Stimulated activated CD8-positive, alpha-beta memory T cell treated with anti-CD3 and anti-CD28 coated beads, Interleukin-4, amount 100 ng/mL, for 4 hours (primary cell): Measurements from ENCODE around the gene PPARD.
A peak's percentile ranks its signal among the peaks of the same experiment; 100 is the strongest.
"Not testable (repeated sequence)": the region's sequence is repeated elsewhere in the genome, so short reads cannot be mapped to it uniquely, and the experiment has no call there.

Source experiments
- DNase-seq, 2 donors: peaks; one replicate each; pipeline ENCODE4 v3.0.0-alpha.2; 2020; ENCODE audit warnings: low read depth in 2 of 2, low spot score in 1 of 2

Gene PPARD

DNA sequence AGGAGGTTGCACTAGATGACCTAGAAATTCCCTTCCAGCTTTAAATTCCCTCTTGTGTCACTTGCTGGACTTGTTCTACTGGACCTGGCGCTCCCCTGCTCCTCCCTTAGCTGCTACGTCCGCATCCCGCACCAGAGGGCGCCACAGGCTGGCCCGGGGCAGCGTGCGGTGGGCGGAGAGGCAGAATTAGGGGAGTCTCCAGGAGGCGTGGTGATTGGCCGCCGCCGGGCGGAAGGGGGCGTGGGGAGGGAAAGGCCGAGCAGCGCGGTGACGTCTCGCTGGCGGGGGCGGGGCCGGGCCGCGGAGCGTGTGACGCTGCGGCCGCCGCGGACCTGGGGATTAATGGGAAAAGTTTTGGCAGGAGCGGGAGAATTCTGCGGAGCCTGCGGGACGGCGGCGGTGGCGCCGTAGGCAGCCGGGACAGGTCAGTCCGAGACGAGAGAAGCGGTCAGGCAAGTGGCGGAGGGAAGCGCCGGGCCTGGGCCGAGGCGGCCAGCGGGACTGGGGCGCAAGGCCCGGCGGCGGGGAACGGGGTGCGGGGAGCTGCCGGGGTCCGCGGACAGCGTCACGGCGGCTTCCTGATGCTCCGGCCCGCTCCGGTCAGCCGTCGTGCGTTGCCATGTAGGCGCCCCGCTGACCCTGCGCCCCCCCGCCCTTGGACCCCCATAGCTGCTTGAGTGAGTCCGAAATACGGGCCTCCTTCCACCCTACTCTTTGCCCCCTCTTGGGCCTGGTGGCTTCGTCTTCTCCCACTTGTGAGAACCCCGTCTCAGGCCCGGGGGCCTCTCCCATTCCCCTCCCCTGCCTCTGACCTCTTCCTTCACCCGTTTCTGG lies at the start of gene PPARD:
PPARD (plus strand) TSS at position 301 of the 834 bp plus-strand sequence. CDS start 68,530 bp downstream, outside the sequence.
- peak; percentile 93 to 95 for DNase-seq

DNA sequence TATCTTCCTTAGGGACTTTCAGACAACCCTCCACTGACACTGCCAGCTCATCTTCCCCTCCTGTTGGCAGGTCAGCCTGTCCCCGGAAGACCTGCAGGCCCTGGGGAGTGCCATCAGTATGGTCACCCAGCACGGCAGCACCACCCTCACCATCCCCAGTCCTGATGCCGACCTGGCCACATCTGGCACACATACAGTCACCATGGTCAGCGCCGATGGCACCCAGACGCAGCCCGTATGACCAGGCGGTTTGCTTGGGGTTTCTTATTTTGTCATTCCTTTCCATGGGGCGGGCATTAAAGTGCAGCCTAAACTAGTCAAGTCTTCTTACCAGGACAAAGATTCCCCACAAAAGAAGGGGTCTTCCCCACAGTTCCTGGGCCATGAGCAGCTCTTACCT lies 48.7 kb upstream of the PPARD start:
- DNase-seq: no peak

GRCh38 chr6:35294308-35294945 lies 47.9 kb upstream of the PPARD start:
- no peak for DNase-seq

DNA sequence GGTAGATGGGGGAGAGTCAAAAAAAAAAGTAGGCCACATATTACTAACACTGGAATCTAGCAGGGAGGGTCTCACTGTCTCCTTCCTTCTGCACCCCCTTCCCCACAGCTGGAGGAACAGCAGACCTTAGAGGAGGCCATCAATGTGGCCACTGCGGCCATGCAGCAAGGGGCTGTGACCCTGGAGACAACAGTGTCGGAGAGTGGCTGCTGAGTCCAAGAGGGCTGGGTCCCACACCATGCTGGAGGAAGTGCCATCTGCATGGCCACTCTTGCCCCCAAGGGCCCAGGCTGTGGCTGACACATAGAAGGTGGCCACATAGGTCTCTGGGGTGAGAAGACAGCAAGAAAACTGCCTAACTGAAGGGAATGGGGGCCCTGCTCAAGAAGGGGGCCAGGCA lies 47.3 kb upstream of the PPARD start:
- no peak for DNase-seq

DNA sequence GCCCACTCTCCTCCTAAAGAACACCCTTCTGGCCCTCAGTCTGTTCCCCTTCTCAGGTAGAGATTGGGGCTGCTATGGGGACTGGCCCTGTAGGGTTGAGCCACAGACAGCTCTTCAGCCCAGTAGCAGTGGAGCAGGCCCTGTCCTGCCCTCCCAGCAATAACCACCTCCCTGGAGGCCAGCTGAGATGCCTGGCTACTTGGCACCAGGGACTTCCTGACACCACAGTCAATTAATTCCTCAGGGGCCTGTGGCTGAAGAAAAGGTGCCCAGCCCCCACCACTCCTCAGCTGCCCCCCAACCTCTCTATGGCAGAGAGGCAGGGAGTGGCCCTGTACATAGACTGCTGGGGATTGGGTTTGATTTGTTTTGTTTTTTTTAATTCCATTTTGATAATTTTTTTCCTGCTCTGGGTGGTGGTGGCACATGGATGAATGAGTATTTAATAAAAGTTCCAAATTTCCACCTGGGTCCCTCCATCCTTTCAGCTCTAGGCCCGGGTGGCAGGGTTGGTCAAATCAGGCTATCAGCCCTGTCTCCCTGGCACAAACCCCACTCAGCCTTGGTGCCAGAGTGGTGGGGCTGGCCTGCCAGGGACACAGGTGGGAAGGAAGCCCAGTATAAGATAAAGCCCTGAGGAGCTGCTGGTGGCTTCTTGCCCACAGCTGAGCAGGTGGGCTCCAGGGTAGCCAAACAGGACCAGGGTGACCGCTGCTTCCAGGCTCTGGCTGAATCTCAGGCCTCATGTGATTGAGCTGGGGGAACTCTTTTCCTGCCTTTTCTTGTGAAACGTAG lies 46.6 kb upstream of the PPARD start:
- no peak for DNase-seq

DNA sequence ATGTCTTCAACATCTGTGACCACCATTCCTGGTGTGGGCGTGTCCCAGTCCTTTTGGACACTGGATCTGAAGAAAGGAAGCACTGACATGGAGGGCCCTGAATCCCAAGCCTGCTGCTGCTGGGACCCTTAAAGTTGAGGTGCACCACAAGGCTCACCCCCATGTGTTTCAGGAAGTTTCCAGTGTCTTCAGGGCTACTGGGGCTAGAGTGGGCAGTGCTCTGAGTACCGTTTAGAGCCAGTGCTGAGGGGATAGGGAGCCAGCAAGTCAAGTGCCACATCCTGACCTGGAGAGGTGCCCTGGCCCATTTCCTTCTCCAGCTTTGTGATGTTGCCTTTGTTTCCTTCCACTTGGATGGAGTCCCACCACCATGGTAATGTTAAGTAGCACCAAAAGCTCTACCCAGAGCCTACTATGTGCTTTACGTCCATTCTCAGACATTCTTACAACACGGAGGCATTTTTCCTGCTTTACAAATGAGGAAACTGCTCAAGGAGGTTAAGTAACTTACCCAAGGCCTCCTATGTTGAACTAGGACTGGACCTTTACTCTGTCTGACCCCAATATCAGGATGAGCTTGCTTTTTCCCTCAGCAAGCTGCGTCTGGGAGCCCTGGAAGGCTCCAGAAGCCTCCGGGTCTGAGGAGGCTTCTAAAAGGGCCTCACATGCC lies 45.3 kb upstream of the PPARD start:
- no peak for DNase-seq

DNA sequence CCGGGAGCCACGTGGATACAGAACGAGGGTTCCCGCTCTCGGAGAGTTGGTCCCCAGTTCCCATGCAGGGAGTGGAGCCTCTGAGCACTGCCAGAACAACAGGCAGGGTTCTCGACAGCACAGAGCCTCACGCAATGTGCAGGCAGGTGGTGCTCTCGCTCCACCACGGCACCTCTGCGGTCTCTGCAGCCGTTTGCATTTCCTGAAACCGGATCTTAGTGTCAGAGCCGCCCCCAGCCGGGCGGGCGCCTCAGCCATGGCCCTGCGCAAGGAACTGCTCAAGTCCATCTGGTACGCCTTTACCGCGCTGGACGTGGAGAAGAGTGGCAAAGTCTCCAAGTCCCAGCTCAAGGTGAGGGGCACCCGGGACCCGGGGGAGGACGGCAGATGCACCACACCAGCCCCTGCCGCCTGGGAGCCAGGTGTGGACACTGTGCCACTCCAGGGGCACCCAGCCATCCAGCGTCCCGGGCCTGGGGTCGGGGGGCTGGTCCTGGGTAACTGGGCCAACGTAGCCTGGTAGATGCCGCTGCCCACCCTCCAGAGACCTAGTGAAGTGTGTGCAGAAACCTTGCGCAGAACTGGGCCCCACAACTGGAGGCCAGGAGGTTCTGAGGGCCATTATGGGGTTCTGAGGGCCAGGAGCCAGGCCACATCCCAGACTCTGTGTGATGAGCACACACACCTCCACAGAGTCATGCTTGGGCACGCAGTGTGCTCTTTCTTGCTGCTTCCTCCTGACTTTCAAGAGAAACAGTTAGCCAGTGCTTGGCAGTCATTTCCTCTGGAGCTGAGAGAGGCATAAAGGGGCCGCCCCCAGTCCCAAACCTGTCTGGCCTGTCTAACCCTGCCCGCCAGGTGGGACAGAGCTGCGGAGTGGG lies 44.5 kb upstream of the PPARD start, which contains the start of gene DEF6:
DEF6 (plus strand) TSS at position 218 of the 881 bp plus-strand sequence; CDS start at position 257, 39 bp downstream.
- peak; percentile 69 to 79 for DNase-seq

GRCh38 chr6:35298625-35299140 lies 43.7 kb upstream of the PPARD start:
- DNase-seq: no peak

DNA sequence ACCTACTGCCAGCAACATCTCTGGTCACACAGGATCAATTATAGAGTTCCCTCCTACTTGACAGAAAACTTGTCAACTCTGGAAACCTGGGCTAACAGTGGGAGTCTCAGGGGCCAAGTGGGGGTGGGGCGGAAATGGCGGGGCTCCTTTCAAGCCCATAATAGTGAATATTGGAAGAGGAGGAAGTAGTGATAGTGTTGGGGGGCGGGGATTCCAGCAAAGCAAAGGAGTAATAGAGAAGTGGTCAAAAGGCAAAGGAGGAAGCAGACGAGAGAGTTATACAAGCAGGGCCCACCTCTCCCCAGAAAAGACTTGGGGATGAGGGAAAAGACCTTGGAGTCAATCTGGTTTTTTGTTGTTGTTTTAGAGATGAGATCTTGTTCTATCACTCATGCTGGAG lies 42.7 kb upstream of the PPARD start:
- no peak for DNase-seq

- no peak for DNase-seq
Measured at GRCh38 chr6:35300848-35301247, 41.5 kb upstream of the PPARD start.

- peak; percentile 70 to 83 for DNase-seq
Measured at GRCh38 chr6:35302604-35303241, 39.6 kb upstream of the PPARD start.

DNA sequence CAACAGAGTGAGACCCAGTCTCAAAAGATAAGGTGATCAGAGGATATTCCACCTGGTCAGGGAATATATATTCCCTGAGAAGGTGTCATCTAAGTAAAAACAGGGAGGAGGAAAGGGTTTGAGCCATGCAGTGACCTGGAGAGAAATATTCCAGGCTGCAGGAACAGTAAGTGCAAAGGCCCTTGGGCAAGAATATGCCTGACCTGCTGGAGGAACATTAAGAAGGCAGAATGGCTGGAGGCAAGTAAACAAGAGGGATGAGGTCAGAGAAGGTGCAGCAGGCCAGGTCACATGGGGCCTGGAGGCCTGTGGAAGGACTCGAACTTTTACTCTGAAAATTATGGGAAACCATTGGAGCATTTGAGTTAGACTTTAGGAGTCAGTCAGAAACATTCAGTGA lies 38.1 kb upstream of the PPARD start:
- no peak for DNase-seq

GRCh38 chr6:35305117-35305516 lies 37.2 kb upstream of the PPARD start:
- DNase-seq: no peak

GRCh38 chr6:35307138-35307537 lies 35.2 kb upstream of the PPARD start:
- not testable (repeated sequence) for DNase-seq

- not testable (repeated sequence) for DNase-seq
Measured at GRCh38 chr6:35308543-35308942, 33.8 kb upstream of the PPARD start.

DNA sequence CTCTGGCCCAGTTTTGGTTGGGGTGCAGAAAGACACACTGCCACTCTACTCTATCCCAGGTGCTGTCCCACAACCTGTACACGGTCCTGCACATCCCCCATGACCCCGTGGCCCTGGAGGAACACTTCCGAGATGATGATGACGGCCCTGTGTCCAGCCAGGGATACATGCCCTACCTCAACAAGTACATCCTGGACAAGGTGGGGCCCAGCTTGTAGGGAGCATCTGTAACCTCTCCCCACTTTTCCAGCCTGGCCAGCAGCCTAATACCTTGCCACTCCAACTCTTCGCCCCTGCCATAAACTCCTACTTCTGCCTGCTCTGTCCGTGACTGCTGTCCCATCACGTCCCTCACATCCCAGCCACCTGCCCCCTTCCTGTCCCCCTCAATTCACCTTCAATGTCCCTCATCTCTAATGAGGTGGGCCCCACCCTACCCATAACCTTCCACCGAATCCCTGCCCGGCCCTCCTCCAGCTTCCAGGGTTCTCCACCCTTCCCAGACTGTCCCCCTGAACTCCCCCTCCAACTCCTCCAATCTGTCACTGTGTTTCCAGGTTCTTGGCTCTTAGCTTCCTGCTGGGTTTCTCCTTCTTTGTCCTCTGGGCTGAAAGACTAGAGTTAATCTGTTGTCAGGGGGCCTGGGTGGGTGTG lies 32.6 kb upstream of the PPARD start:
- DNase-seq: no peak

DNA sequence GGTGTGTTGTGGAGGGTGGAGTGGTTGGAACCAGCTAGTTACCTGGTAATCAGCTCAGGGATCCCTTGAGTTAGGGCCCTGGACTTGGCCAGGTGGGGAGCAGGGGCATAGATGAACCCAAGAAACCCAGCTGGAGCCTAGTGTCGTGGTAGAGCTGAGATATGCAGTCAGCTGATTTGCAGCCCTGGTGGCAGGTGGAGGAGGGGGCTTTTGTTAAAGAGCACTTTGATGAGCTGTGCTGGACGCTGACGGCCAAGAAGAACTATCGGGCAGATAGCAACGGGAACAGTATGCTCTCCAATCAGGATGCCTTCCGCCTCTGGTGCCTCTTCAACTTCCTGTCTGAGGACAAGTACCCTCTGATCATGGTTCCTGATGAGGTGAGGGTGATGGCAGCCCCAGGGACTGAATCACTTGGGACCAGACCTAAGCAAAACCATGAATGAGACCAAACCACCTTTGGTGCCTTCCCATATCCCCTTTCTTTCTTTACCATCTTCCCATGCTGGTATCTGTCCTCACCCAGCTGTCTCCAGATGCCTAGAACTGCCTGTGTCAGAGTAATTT lies 32.0 kb upstream of the PPARD start:
- DNase-seq: no peak

DNA sequence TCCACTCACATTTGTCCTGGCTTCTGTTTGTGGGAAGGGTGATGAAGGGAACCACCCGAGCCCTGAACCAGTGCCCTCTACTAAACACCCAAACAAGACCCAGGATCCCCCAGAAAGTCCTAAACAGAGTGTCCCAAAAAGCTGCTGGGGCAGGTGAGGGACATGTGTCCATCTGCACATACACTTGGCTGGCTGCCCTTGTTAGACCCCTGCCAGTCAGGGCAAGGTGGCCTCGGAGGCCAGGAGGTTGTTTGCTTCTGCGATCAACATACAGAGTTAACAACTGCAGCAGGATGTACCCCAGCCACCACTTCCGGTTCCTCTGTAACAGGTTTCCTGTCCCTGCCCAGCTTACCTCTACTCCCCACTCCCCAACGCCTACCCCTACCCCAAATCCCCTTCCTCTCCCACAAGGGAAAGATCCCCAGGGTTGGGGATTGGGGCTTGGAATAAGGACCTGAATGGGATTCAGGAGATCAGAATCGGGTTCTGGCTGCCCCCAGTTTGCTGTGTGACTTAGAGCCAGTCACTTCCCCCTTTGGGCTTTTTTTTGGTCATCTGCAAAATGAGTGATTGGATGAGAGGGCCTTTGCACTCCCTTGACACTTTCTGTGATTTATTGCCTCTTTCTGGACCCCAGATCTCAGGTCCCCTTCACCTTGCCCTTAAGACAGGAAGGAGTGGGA lies 30.8 kb upstream of the PPARD start:
- DNase-seq: no peak
